ENCODE measurements around the gene KRTAP10-3. TPM values are rescaled to one million over a fixed set of nuclear protein-coding genes. Genes with fewer than 3 reads are reported as not detected.

KRTAP10-3 gene
- total and polyA plus RNA-seq, 9 of the 15 experiments (the other 6 are each of a cell fraction or from before 2014, with no cell fraction given): not detected

DNA sequence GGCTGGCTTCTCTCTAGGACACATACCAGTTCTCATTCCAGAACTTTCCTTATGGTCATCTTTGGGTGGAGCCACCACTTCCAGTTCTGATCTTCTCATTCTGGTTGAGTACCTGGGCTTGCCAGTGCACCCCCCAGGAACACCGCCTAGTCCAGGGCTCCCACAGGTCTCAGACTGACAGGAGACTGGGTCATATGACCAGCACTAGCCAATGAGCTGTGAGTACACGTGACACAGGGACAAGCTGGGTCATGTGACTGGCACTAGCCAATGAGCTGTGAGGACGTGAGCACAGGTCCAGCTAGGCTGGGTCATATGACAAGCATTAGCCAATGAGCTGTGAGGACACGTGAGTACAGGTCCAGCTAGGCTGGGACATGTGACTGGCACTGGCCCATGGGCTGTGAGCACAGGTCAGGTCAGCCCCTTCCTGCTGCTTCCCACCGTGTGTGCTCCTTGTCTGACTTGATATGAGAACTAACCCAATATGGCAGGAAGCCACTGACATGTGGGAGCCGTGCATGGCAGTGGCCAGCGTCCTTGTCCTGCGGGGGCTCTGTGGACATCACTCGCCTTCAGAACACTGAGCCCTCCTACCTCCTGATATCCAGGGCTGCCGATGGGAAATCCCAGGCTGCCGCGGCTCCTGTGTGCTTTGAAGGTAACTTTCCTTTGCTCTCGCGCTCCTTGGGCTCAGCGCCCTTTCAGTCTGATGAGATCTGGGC is 41.3 kb downstream of the KRTAP10-3 start (continued):
- TF ChIP-seq NR2C2 (CRISPR knock-in tag; IDR thresholded peaks at IDR 0.05) (no peak), NR2C2 (tag; IDR thresholded peaks at IDR 0.05) (peak; percentile 91), HIVEP1 (CRISPR knock-in tag; IDR thresholded peaks at IDR 0.05) (peak; percentile 16; the same call in 1 of the 2 replicates), ZNF77 (CRISPR knock-in tag; IDR thresholded peaks at IDR 0.05) (no peak), FOXO4 (CRISPR knock-in tag; IDR thresholded peaks at IDR 0.05) (0 out of 2 replicates have a peak, but pooled peaks have one; percentile 22), MNT (conservative IDR thresholded peaks at IDR 0.05) (peak; percentile 89 to 90), REST (IDR thresholded peaks at IDR 0.05; ENCODE audit: borderline replicate concordance) (peak; percentile 98), REST (CRISPR knock-in tag; IDR thresholded peaks at IDR 0.05; ENCODE audit: low read depth) (0 out of 2 replicates have a peak, but pooled peaks have one; percentile 56), MAZ (CRISPR knock-in tag; conservative IDR thresholded peaks at IDR 0.05 in 1 of 2, IDR thresholded peaks at IDR 0.05 in 1 of 2) (peak in 1 of 2 experiments; percentile 70; a peak in 2 of 4 replicates), BCOR (IDR thresholded peaks at IDR 0.05) (no peak), TAF7 (tag; IDR thresholded peaks at IDR 0.05) (0 out of 2 replicates have a peak, but pooled peaks have one; percentile 40)
- TF ChIP-seq, protein P1, sequence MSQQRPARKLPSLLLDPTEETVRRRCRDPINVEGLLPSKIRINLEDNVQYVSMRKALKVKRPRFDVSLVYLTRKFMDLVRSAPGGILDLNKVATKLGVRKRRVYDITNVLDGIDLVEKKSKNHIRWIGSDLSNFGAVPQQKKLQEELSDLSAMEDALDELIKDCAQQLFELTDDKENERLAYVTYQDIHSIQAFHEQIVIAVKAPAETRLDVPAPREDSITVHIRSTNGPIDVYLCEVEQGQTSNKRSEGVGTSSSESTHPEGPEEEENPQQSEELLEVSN (IDR thresholded peaks at IDR 0.05; ENCODE audit: borderline replicate concordance in 1 of 2, extremely low read depth in 1 of 2, insufficient read depth in 1 of 2, insufficient read length in 1 of 2, low read depth in 1 of 2, low read length in 1 of 2, poor library complexity in 1 of 2, severe bottlenecking in 1 of 2): peak; percentile 23 to 59
